Measurements from ENCODE around the gene HDAC5.

Gene HDAC5

GRCh38 chr17:44033861-44034408 lies 89.5 kb downstream of the HDAC5 start:
- TF ChIP-seq CTCF (IDR thresholded peaks at IDR 0.05): no peak

GRCh38 chr17:44030482-44030881 lies 93.0 kb downstream of the HDAC5 start:
- no peak for TF ChIP-seq CTCF (IDR thresholded peaks at IDR 0.05)

DNA sequence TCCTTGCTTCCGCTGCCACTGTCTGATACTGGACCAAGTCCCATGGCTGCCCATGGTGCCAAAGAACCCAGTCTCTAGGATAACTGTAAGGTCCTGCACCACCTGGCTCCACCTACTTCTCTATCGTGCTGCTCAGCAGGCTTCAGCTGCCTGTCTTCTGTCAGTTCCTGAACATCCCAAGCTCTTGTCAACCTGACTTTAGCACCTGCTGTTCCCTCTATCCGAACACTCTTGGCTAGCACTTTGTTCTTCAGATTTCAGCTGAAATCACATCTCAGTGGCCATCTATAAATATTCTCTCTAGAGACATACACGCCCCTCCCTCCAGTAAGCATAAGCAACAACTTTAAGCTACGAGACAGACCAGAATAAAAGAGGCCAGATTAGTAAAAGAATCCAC lies 93.7 kb downstream of the HDAC5 start:
- TF ChIP-seq CTCF (IDR thresholded peaks at IDR 0.05): no peak

Data from LNCAP (cell line).